Measurements from ENCODE around the gene NAPG.
"Not testable (repeated sequence)": the region's sequence is repeated elsewhere in the genome, so short reads cannot be mapped to it uniquely, and the experiment has no call there.

Gene NAPG

GRCh38 chr18:10546557-10547300 lies 20.9 kb downstream of the NAPG start:
- DNase-seq (ENCODE audit: low read depth in 2 of 2), result no peak

GRCh38 chr18:10552226-10552625 lies 26.4 kb downstream of the NAPG start:
- DNase-seq (ENCODE audit: low read depth in 2 of 2), result no peak

- DNase-seq (ENCODE audit: low read depth in 2 of 2), result not testable (repeated sequence)
These were observed 30.4 kb downstream of the NAPG start for GRCh38 chr18:10556251-10556650.

- DNase-seq (ENCODE audit: low read depth in 2 of 2), result no peak
These were observed 31.4 kb downstream of the NAPG start for GRCh38 chr18:10557085-10557677.

GRCh38 chr18:10558243-10558966 lies 32.6 kb downstream of the NAPG start:
- DNase-seq (ENCODE audit: low read depth in 2 of 2), result no peak

- DNase-seq (ENCODE audit: low read depth in 2 of 2), result no peak
These were observed 33.1 kb downstream of the NAPG start for GRCh38 chr18:10558967-10559298.

- DNase-seq (ENCODE audit: low read depth in 2 of 2), result peak in 1 of 2 donors; percentile 3
These were observed 34.0 kb downstream of the NAPG start for GRCh38 chr18:10559553-10560451.

GRCh38 chr18:10560452-10561045 lies 34.7 kb downstream of the NAPG start:
- DNase-seq (ENCODE audit: low read depth in 2 of 2), result peak in 1 of 2 donors; percentile 14

- no peak for DNase-seq (ENCODE audit: low read depth in 2 of 2)
These were observed 36.9 kb downstream of the NAPG start for GRCh38 chr18:10562773-10563160.

GRCh38 chr18:10563886-10564285 lies 38.1 kb downstream of the NAPG start:
- no peak for DNase-seq (ENCODE audit: low read depth in 2 of 2)

- no peak for DNase-seq (ENCODE audit: low read depth in 2 of 2)
These were observed 39.3 kb downstream of the NAPG start for GRCh38 chr18:10564975-10565773.

GRCh38 chr18:10565835-10566234 lies 40.0 kb downstream of the NAPG start:
- no peak for DNase-seq (ENCODE audit: low read depth in 2 of 2)

GRCh38 chr18:10566390-10566789 lies 40.6 kb downstream of the NAPG start:
- DNase-seq (ENCODE audit: low read depth in 2 of 2), result no peak

GRCh38 chr18:10569941-10570340 lies 44.1 kb downstream of the NAPG start:
- not testable (repeated sequence) for DNase-seq (ENCODE audit: low read depth in 2 of 2)

- no peak for DNase-seq (ENCODE audit: low read depth in 2 of 2)
These were observed 44.8 kb downstream of the NAPG start for GRCh38 chr18:10570622-10571021.

- no peak for DNase-seq (ENCODE audit: low read depth in 2 of 2)
These were observed 45.7 kb downstream of the NAPG start for GRCh38 chr18:10571537-10571936.

- DNase-seq (ENCODE audit: low read depth in 2 of 2), result not testable (repeated sequence)
These were observed 47.4 kb downstream of the NAPG start for GRCh38 chr18:10573261-10573660.

- DNase-seq (ENCODE audit: low read depth in 2 of 2), result not testable (repeated sequence)
These were observed 48.6 kb downstream of the NAPG start for GRCh38 chr18:10574412-10574811.

GRCh38 chr18:10577842-10578572 lies 52.2 kb downstream of the NAPG start:
- DNase-seq (ENCODE audit: low read depth in 2 of 2), result not testable (repeated sequence)

GRCh38 chr18:10578573-10578899 lies 52.7 kb downstream of the NAPG start:
- DNase-seq (ENCODE audit: low read depth in 2 of 2), result not testable (repeated sequence)

Data from stimulated activated CD8-positive, alpha-beta memory T cell treated with anti-CD3 and anti-CD28 coated beads, Interleukin-15, amount 100 ng/mL, for 48 hours (primary cell).